GM19239 (cell line): ENCODE results near the gene ATXN2.
"Not testable (repeated sequence)": the region's sequence is repeated elsewhere in the genome, so short reads cannot be mapped to it uniquely, and the experiment has no call there.

ENCODE experiments used
- DNase-seq: peaks from one replicate; pipeline ENCODE4 v3.0.0; 2011; ENCODE audit warnings: low spot score; ENCODE audit not compliant: insufficient read length
- FAIRE-seq: peaks from 2 replicates; lab custom pipeline; 2011; peaks lifted over from hg19 to GRCh38; lab: Jason Lieb, UNC

Gene ATXN2

GRCh38 chr12:111600205-111600642 is 1.1 kb upstream of the ATXN2 start:
- DNase-seq = no peak
- FAIRE-seq = no peak

GRCh38 chr12:111599453-111600204 is 514 bp upstream of the ATXN2 start:
- FAIRE-seq (peak; percentile 90), DNase-seq (peak; percentile 94)

GRCh38 chr12:111597831-111598636 is 1.1 kb downstream of the ATXN2 start:
- DNase-seq (peak; percentile 38), FAIRE-seq (no peak)

- FAIRE-seq (peak; percentile 45), DNase-seq (peak; percentile 38)
Observed at GRCh38 chr12:111596985-111597830, 1.9 kb downstream of the ATXN2 start.

- not testable (repeated sequence) for DNase-seq, FAIRE-seq
Observed at GRCh38 chr12:111595341-111595835, 3.7 kb downstream of the ATXN2 start.

GRCh38 chr12:111591399-111592010 is 7.6 kb downstream of the ATXN2 start:
- not testable (repeated sequence) for FAIRE-seq, DNase-seq

GRCh38 chr12:111590552-111590951 is 8.6 kb downstream of the ATXN2 start:
- FAIRE-seq = no peak
- DNase-seq = no peak

GRCh38 chr12:111589601-111590000 is 9.5 kb downstream of the ATXN2 start:
- DNase-seq (no peak), FAIRE-seq (no peak)

- FAIRE-seq (no peak), DNase-seq (no peak)
Observed at GRCh38 chr12:111588010-111588409, 11.1 kb downstream of the ATXN2 start.

GRCh38 chr12:111586986-111587385 is 12.1 kb downstream of the ATXN2 start:
- no peak for DNase-seq
- no peak for FAIRE-seq

- no peak for DNase-seq
- FAIRE-seq = no peak
Observed at GRCh38 chr12:111585690-111586089, 13.4 kb downstream of the ATXN2 start.

- DNase-seq (no peak), FAIRE-seq (no peak)
Observed at GRCh38 chr12:111584959-111585358, 14.2 kb downstream of the ATXN2 start.

- FAIRE-seq, DNase-seq: not testable (repeated sequence)
Observed at GRCh38 chr12:111583506-111583905, 15.6 kb downstream of the ATXN2 start.

- FAIRE-seq = no peak
Observed at GRCh38 chr12:111582133-111582747, 16.9 kb downstream of the ATXN2 start.

GRCh38 chr12:111581434-111582132 is 17.5 kb downstream of the ATXN2 start:
- FAIRE-seq (no peak), DNase-seq (no peak)

More at GRCh38 chr12:111582133-111582747, 16.9 kb downstream of the ATXN2 start:
- no peak for DNase-seq

- FAIRE-seq (no peak), DNase-seq (no peak)
Observed at GRCh38 chr12:111580737-111581136, 18.4 kb downstream of the ATXN2 start.

- FAIRE-seq (no peak), DNase-seq (no peak)
Observed at GRCh38 chr12:111580119-111580425, 19.0 kb downstream of the ATXN2 start.

GRCh38 chr12:111578971-111579340 is 20.2 kb downstream of the ATXN2 start:
- FAIRE-seq (no peak), DNase-seq (no peak)
